NCI-H187 (cell line): ENCODE measurements around the gene SYT1.

ENCODE experiments used
- DNase-seq, 2 experiments: peaks; one replicate each; lab custom pipeline; 2025; lab: John Stamatoyannopoulos, UW

The SYT1 gene

DNA sequence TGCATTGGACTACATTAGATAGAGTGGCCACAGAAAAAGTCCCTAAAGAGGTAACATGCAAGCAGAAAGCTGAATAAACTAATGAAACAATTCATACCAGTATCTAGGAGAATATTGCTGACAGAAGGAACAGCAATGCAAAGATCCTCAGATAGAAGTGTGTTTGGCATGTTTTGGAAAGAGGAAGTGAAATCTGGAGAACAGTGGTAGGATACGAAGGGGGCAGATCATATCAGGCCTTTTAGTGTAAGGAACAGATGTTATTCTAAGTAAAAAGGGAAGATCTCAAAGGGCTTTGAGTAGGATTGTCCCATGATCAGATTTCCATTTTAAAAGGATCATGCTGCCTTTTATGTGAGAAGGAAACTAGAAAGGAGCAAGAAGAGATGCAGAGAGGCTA is 483.3 kb downstream of the SYT1 start:
- no peak for DNase-seq

DNA sequence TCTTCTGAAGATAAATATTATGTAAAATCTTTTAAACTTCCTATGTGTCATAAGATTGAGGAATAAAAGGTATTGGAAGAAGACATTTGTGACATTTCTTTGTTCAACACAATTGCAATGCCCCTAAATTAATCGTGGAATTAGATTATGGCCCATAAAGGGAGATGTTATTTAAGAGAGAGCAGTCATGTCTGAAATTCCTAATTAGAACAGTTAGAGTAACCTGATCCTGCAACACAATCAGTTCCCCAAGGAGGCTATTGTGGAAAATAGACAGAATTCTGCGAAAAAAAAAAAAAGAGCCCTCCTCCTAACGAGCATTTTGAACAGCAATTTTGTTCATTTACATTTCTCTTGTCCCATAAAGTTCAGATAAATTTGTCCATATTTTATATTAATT is 486.7 kb downstream of the SYT1 start:
- no peak for DNase-seq

DNA sequence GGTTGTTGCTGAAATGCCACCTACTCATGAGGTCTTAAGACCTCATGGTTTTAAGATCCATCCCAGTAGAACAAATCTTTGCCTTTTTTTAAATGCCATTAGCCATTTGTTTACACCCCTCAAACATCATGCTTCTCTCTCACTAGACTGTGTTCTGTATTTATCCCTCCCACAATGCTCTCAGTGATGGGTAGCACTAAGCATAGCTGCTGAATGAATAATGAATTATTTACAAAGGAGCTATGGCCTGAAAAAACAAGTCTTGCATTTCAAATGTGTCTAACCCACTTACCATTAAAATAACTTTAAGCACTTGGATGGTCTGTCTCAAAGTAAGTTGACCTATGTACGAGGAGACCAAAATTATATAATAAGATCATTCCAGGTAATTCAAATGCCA is 491.6 kb downstream of the SYT1 start:
- DNase-seq = no peak

DNA sequence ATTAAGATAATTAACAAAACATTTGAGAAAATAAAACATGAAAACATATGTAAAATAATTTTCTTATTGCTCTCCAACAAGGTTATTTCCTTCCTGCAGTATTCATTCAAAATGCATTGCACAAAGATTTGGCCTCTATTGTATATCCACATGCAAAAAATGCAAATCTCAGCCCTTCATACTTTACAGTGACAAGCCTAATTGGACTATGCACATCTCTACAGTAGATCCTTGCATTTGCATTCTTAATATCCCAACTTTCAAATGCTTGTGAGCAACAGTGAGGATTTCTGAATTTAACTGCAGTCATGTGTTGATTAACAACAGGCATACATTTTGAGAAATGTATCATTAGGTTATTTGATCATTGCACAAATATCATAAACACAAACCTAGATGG is 492.5 kb downstream of the SYT1 start:
- no peak for DNase-seq

DNA sequence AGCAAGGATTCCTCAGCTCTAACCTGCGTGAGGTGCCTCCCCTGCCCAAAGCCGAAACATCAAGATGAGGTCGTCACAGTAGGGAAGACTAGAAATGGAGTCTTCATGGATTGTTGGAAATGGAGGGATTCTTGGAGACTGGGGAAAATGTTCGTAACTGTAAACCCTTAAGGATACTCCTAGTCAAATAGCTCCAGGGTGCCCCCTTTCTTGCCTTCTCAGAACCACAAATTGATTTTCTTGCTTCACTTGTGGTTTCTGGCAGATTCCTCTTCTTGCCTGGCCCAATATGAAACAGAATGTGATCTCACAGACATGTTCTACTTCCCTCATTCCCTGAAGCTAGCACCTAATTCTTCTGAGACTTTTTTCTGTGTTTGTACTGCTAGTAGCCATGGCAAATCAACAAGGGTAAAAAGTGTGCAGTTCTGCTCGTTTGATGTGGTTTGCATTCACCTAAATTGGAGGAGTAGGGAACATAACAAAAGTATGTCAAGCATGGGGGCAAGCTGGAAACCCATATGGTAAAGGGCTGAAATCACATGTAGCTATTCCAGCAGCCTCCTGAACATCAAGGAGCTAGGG is 494.2 kb downstream of the SYT1 start:
- no peak for DNase-seq

DNA sequence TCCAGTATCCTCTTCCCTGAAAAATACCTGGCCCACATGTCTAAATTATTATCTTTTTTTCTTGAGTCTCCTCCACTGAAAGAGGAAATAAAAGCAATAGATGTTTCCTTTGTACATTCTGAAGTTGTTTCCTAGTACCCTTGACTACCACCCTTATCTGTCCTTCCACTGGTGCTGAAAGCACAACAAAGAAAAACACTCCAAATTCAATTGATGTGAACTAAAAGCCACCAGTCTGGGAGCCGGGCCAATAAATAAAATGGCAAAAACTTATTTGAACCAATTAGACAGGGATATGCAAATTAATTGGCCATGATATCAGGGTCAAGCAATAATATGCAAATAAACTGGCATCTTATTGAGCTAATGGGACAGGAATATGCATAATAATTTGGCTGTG is 495.7 kb downstream of the SYT1 start:
- no peak for DNase-seq

DNA sequence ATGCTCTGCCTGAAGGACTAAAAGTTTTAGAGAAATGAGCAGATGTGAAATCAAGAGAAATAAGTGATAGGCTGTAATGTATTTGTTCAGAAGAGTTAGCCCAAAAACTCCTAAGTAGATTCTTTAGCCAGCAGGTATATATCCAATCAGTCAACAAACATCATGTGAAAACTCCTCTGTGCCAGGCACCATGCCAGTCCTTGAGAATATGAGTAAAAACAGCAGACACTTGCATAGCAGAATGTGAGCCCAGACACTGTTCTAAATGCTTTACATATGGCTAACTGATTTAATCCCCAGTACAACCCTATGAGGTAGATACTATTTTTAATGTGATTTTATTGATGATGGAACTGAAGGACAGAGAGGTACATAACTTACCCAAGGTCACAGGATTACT is 496.4 kb downstream of the SYT1 start:
- no peak for DNase-seq

DNA sequence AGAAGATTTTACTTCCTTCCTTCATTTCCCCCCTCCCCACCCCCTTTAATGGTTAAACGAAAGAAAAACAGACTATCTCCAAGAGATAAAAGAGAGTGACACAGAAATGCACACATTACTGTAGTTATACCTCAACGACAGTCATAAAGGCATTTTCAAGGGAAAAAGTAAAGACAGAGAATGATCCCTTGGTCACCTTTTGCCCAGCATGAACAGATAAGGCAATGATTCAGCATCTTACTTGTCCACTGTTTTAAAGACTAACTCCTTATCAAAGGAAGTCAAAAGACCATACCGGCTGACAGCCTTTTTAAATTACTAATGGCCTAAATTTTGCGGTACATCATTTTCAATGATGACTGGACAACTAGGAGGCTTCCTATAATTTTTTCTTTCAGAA is 499.6 kb downstream of the SYT1 start:
- DNase-seq = no peak

DNA sequence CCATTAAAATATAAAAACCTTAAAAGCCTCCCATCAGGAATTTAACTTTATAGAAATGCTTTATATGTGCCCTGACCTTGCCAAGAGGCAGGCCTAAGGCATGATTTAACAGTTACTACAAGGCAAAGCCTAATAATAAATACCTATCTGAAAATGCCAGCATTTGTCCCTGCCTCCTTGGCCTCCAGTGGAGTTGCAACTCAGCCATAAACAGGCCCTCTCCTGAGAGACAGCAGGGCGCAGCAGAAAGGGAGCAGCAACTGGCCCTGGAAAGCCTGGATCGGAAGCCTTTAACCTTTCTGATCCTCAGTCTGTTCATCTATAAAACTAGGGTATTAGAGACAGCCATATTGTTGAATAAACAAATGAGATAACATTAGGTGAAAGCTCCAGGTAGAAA is 501.8 kb downstream of the SYT1 start:
- no peak for DNase-seq

DNA sequence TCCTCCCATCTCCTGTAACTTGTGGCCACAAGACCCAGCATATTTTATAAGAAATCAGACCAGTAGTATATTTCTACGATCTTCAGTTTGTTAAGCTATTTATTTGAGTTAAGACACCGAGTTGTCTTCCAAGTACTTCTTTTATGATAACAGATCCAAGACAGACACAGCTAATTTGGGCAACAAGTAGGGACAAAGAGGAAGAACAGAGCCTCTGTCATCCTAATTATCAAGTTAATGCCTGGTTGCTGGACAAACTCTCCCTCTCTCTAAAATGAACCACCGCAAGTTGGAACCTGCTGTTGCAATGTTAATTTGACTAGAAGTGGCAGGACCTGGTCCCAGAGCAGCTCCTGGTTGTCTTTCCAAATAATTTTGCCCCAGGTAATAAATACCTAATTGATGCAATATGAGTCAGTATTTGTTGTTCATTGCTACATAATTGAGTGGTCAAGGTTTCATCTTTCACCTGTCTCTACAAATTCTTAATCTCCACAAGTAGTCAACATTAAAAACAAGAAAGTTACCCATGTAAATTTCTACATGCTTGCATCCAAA is 502.5 kb downstream of the SYT1 start:
- no peak for DNase-seq

DNA sequence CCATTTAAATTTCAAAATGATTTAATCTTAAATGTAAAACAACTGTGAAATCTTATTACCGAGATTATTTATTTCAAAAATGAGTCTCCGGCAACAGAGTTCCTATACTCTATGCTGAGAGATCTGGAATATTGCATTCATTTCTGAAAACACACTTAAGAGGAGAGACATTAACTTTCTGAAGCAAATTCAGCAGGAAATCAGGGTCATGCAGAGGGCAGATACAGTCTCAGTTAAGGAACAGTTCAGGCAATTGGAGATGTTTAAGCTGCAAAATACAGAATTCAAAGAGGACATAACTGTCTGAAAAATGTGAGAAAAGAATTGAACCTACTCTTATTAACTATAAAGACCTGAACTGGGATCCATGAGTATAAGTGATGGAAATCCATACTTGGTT is 505.4 kb downstream of the SYT1 start:
- no peak for DNase-seq

DNA sequence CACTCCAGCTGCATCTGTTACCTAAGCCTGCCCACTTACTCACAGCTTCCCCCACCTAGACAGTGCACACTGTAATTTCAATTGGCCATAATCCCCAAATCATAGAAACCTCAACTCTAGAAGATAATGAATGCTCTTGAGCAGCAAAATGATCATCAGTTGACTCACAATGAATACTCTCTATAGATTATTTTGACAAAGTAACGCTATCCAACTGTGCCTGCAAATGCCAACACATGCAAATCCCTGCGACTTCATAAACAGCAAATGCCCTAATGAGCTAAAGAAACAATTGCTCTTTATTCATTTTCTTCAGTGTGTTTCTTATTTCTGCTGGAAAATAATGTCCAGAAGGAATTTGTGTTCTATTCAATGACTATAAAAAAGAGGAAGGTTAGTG is 506.7 kb downstream of the SYT1 start:
- no peak for DNase-seq

DNA sequence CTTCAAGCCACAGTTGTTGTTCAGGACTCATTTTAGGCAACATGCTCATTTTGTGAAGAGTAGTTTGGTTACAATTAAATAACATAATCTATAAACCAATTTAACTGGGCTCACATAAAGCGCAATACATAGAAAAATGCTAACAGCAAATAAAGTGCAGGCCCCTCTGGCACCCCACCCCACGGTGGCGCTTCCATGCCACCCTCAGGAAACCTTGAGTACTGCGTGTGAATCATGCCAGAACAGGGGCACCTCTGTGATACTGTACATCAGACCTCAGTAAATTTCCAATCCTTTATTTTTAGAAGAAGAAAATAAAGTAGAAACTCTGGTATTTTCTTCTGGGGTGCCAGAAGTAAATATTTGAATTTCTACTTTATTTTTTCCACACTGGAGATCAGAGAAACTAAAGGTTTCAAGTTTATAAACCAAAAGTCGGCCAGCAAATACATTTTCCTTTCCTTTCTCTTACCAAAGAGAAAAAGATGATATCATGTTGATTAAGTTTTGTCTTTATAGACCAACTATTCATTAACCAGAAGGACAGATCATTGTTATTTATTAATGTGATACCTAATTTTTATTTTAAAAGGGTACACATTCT is 509.4 kb downstream of the SYT1 start:
- no peak for DNase-seq

DNA sequence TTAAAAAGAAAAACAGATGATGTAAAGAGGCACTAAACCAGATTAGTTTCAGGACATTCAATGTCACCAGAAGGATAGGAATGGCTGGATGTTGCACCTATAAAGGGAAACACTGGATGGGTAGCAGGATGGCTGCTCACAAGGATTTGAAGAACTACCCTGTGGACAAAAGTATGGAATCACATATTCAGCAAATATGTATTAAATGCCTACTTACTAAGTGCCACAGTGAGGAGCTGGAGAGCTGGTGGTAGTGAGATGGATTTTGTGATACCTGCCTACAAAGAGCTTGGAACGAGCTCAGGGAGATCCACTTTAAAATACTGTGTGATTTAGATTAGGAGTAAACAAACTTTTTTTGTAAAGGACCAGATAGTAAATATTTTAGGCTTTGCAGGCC is 510.0 kb downstream of the SYT1 start:
- DNase-seq = no peak

DNA sequence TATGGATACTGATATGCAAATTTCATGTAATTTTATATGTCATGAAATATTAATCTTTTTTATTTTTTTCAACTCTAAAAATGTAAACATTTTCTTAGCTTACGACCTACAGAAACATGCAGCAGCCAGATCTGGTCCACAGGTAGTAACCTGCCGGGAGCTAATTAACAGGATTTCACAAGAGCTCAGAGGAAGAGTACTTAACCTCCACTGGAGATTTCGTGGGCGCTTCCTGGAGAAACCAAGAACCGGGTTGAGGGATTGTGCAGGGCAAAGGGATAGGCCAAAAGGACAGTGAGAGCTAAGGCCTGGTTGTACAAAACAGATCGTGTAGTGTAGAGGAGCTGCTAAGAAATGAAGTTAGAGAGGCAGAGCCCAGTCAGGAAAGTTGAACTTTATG is 510.5 kb downstream of the SYT1 start:
- no peak for DNase-seq

DNA sequence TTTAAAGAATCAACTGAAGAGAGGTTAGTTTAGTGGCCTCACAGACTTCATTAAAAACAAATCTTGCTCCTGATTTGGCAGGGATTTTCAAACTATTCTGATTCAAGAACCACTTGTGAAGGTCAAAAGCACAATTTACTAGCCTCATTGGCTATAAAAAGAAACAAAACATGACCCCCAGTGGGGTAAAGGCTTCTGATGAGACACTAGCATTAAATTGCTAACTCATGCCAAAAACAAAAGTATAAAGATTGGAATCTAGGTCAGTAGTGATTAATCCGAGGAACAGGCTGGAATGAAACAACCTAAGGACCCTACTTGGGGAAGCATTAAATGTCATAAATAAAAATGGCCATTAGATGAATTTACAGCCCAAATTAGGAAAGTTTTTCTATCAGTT is 513.9 kb downstream of the SYT1 start:
- DNase-seq = no peak

DNA sequence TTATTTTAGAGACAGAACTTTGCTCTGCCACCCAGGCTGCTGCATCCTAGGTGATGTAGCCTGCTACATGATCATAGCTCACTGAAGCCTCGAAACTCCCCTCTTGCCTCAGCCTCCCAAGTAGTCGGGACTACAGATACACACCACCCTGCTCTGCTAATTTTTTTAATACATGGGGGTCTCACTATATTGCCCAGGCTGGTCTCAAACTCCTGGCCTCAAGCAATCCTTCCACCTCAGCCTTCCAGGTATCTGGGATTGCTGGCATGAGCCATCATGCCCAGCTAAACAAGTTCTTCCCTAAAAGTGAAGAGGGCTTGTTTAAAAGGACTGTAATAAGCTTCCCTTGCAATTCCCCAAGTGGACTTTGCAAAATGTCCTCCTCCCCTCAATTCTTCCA is 515.8 kb downstream of the SYT1 start:
- no peak for DNase-seq

DNA sequence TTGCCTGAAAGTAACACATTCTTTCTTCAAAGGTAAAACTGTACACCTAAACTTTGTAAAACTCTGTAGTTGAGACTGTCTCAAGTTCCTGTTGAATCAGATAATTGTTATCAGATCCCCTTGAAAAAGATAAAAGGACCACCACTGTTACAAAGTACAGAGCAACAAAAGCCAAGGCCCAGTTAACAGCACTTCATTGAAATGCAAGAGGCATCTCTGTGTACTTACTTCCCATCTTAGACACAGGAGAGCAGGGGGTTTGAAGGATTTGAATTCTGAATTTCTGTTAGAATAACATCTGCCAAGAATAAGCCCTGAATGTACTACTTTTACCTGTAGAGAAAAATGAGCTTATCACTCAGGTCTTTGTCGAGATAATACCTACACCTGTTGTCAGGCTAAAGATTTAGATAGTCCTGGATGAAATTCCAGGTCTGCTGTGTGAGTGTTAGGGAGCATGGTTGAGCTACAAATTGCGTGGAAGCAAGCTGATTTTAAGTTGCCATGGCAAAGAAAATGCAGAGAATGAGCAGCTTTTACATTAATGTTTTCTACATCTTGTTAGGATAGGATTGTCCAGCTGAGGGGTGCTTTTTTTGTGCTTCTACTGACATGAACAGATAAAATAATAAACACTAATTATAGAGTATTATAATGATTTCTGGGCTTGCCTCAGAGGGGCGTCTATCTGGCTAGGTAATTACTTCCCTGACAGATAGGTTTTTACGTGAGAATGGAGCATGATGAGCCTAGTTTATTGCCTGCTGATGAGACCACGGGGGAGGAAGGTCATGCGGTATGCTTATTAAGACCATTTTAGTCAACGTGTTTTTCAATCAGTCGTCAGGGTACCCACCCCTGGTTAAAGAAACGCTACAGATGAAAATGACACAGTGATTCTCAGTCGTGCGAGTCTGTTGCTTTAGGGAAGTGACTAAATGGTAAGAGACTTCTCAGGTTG is 517.0 kb downstream of the SYT1 start:
- no peak for DNase-seq

DNA sequence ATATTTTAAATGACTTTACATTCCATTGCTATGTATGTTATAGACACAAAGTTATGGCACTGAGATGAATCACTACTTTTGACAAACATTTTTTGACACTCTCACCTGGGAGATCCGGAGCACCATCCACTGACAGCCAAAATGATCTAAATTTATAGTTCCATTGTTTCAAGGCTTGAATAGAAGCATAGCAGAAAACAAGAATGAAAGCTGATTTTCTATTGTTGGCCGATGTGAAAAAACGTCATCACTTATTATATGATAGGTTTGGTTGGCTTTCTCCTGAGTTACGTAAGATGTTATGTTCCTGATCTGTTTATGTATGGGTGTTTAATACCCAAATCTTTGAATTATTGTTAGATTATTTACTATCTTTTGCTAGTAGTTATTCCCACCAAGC is 520.0 kb downstream of the SYT1 start:
- DNase-seq = no peak

DNA sequence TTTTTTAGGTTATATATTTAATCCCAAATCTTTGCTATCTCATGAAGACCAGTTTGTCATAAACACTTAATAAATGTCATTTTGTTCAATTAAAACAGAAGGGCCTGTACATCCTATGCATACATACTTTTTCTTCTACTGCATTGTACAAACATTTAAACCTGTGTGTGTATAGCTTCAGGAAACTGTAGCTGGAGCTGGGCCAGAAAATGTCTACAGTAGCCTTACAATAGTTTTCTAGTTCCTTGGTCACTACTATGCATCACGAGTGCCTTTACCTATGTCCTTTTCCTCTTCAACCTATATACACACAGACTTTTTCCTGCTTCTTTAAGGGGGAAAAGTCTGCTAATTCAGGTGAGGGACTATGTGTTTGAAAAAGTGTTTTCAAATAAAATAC is 523.4 kb downstream of the SYT1 start:
- DNase-seq = no peak

DNA sequence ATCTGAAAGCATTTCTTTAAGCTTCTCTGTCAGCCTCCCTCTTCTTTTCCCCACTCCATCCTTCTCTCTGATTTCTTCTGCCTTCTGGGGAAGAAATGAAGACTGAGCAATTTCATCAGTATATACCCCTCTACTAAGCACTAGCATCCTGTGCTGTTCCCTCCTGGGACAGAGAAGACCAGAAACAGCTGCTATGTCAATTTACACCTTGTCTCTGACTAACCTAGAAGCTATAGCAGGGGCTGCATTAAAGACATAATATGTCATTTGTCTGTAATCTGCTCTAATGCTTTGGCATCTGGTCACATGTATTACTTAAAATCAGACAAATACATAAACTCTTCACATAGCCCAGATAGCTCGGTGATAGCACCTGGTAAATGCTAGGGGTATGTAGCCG is 529.3 kb downstream of the SYT1 start:
- no peak for DNase-seq

DNA sequence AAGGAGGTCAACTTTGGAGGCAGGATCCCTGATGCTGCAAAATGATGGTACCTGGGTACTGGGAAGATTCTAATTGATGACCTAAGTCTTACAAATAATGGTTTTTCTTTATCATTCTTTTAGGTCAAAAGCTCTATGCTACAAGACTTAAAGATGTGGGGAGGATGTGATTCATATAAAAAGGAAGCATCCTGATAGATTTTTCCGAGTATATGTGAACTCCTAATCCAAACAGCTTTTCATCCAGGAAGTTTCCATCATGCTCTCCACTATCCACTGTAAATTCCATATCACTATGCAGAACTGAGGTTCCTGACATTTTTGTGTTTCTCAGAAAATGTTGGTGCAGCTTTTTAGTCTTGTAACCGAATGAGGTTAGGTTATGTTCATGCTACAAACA is 533.0 kb downstream of the SYT1 start:
- no peak for DNase-seq

DNA sequence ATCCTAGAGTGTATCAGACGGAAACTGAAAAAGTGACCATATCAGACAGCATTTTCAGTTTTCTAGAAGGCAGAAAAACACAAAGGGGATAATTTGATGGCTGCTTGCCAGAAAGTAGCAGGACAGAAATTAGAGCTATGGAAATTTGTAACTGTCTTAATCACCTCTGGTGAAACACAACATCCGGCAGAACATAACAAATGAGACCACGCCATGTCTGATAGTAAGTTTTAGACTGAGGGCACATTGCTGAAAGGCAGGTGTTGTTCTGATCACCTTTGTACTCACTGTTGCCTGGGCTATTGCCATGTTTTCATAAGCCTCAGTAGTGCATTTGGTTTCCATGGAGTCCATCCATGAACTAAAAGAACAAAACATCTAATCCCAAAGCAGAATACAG is 535.9 kb downstream of the SYT1 start:
- no peak for DNase-seq
